ENCODE data around the gene ERF.
A peak's percentile ranks its signal among the peaks of the same experiment; 100 is the strongest.

The ERF gene

GRCh38 chr19:42287827-42288107 is 32.8 kb upstream of the ERF start:
- no peak for DNase-seq (ENCODE audit: extremely low read depth, low read depth)
- TF ChIP-seq CTCF (IDR thresholded peaks at IDR 0.05; ENCODE audit: low read depth, low read length, missing control alignments): no peak
- no peak overlapping the region for H3K4me3 ChIP-seq (replicated peaks; ENCODE audit: low read depth, low read length)

DNA sequence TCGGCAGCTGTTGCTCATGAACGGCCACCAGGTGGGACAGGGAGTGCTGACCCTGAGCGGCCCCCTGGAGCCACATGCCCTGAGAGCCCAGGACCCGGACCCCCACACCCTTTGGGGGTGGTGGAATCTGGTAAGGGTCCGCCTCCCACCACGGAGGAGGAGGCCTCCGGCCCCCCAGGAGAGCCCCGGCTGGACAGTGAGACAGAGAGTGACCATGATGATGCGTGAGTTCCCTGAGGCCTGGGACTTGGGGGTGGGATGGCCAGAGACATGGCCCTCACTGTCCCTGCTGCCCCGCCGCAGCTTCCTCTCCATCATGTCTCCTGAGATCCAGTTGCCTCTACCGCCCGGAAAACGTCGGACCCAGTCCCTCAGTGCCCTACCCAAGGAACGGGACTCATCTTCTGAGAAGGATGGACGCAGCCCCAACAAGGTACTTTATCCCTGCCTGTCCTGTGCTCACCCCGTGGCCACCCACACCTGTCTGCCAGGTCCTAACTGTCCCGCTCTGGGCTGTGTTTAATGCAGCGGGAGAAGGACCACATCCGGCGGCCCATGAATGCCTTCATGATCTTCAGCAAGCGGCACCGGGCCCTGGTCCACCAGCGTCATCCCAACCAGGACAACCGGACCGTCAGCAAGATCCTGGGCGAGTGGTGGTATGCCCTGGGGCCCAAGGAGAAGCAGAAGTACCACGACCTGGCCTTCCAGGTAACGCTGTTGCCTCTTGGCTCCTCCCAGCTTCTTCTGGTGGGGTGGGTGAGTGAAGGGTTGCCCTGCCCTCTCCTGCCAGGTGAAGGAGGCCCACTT is 32.3 kb upstream of the ERF start:
- no peak for TF ChIP-seq CTCF (IDR thresholded peaks at IDR 0.05; ENCODE audit: low read depth, low read length, missing control alignments)
- DNase-seq (ENCODE audit: extremely low read depth, low read depth): no peak
- H3K4me3 ChIP-seq (replicated peaks; ENCODE audit: low read depth, low read length): no peak overlapping the region

DNA sequence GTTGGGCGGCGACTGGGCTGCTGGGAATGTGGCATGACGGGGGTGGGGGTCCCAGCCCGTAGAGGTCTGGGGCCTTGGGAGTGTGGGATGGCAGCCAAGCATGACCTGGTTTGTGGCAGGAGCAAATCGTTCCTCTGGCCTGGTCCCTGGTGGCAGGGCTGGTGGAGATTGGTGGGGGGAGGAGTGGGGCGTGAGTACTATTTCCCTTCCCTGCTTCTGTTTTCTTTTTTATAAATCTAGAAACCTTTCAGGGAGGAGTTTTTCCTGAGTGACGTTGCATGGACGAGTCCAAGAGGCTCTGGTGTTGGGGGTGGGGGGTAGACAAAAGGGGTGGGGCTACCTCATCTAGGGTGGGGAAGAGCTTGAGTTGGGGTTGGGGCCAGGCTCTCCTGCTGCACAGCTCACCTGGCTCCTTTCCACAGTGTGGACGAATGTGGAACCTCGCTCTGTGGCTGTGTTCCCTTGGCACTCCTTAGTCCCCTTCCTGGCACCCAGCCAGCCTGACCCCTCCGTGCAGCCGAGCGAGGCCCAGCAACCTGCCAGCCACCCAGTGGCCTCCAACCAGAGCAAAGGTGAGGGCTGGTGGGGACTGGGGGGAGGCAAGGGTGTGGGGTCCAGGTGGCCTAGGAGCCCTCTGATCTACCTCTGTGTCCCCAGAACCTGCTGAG is 31.6 kb upstream of the ERF start:
- no peak for TF ChIP-seq CTCF (IDR thresholded peaks at IDR 0.05; ENCODE audit: low read depth, low read length, missing control alignments)
- DNase-seq (ENCODE audit: extremely low read depth, low read depth): no peak
- H3K4me3 ChIP-seq (replicated peaks; ENCODE audit: low read depth, low read length): no peak overlapping the region; the same call in 1 of the 2 replicates

DNA sequence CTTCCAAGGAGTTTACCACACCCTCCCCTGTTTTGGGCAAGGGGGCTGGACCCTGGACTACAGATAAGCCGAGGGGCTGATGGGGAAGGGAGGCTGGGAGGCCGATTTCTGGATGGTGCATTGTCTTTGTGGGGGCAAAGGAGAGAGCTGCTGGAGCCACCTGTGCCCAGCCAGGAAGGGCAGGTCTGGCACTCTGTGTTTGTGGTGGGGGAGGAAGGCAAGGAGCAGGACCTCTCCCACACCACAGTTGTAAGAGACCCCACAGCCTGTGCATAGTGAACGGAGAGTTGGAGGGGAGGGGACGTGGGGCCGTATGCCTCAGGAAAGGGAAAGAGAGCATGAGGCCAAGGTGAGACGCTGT is 31.0 kb upstream of the ERF start:
- peak overlapping the region; percentile 66; the same call in 1 of the 2 replicates for H3K4me3 ChIP-seq (replicated peaks; ENCODE audit: low read depth, low read length)
- TF ChIP-seq CTCF (IDR thresholded peaks at IDR 0.05; ENCODE audit: low read depth, low read length, missing control alignments): no peak
- no peak for DNase-seq (ENCODE audit: extremely low read depth, low read depth)

DNA sequence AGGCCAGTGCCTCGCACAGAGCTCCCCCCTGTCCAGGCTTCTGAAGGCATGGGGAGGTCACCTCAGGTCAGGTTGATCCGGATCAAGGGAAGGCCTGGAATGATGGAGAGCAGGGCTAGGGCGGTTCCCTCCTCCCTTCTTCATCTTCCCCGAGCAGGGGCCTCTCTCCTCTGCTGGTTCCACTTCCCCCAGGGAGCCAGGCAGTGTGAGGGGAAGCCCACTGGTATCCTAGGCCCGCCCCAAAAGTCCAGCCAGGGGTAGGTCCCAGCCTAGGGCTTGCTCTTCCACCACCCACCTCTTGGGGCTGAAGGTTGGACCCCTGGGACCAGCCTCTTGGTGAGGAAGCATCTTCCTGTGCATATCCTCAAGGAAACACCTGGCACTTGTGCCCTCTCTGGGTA is 30.6 kb upstream of the ERF start:
- no peak for DNase-seq (ENCODE audit: extremely low read depth, low read depth)
- peak overlapping the region; percentile 66 for H3K4me3 ChIP-seq (replicated peaks; ENCODE audit: low read depth, low read length)
- TF ChIP-seq CTCF (IDR thresholded peaks at IDR 0.05; ENCODE audit: low read depth, low read length, missing control alignments): no peak

- DNase-seq (ENCODE audit: extremely low read depth, low read depth): no peak
- H3K4me3 ChIP-seq (replicated peaks; ENCODE audit: low read depth, low read length): peak overlapping the region; percentile 66
- TF ChIP-seq CTCF (IDR thresholded peaks at IDR 0.05; ENCODE audit: low read depth, low read length, missing control alignments): no peak
These were observed 29.8 kb upstream of the ERF start for GRCh38 chr19:42284591-42285341.

All from HFF-Myc (cell line).